Liver (tissue), 3 donors: ENCODE data around the gene UBE2L3.

Experiments
- CTCF ChIP-seq: fragments of 150-350 bp; IDR thresholded peaks from 2 replicates; pipeline ENCODE4 v1.5.1; 2017; ENCODE audit warnings: improper control_type of control experiment, low read depth, low read length; ENCODE audit not compliant: missing input control
- EGR1 ChIP-seq, 2 donors: IDR thresholded peaks; 2 replicates each; pipeline ENCODE4 v1.6.1; 2016 to 2018; ENCODE audit warnings: antibody characterized with exemption in 2 of 2, low read depth in 2 of 2
- GABPA ChIP-seq, 2 donors: IDR thresholded peaks in 1 of 2; conservative IDR thresholded peaks in 1 of 2; 2 replicates each; pipeline ENCODE4 v1.6.1; 2016; ENCODE audit warnings: antibody characterized with exemption in 2 of 2, mild to moderate bottlenecking in 1 of 2, moderate library complexity in 1 of 2
- YY1 ChIP-seq: IDR thresholded peaks from 2 replicates; pipeline ENCODE4 v1.6.1; 2016; ENCODE audit warnings: antibody characterized with exemption, mild to moderate bottlenecking
- donor health status: healthy.
- donor health status: healthy.

GRCh38 chr22:21582801-21583740, 15.6 kb downstream of the UBE2L3 start:
- no peak for TF ChIP-seq EGR1 (IDR thresholded peaks at IDR 0.05; ENCODE audit: low read depth in 2 of 2)
- no peak for TF ChIP-seq YY1
- TF ChIP-seq GABPA (IDR thresholded peaks at IDR 0.05 in 1 of 2, conservative IDR thresholded peaks at IDR 0.05 in 1 of 2): no peak
- no peak for TF ChIP-seq CTCF
